DMS 273 (cell line): ENCODE results near the gene DDX54.

Source experiments
- DNase-seq: peaks from one replicate; lab custom pipeline; 2025; ENCODE audit not compliant: unreplicated experiment; lab: John Stamatoyannopoulos, UW

DDX54 gene

DNA sequence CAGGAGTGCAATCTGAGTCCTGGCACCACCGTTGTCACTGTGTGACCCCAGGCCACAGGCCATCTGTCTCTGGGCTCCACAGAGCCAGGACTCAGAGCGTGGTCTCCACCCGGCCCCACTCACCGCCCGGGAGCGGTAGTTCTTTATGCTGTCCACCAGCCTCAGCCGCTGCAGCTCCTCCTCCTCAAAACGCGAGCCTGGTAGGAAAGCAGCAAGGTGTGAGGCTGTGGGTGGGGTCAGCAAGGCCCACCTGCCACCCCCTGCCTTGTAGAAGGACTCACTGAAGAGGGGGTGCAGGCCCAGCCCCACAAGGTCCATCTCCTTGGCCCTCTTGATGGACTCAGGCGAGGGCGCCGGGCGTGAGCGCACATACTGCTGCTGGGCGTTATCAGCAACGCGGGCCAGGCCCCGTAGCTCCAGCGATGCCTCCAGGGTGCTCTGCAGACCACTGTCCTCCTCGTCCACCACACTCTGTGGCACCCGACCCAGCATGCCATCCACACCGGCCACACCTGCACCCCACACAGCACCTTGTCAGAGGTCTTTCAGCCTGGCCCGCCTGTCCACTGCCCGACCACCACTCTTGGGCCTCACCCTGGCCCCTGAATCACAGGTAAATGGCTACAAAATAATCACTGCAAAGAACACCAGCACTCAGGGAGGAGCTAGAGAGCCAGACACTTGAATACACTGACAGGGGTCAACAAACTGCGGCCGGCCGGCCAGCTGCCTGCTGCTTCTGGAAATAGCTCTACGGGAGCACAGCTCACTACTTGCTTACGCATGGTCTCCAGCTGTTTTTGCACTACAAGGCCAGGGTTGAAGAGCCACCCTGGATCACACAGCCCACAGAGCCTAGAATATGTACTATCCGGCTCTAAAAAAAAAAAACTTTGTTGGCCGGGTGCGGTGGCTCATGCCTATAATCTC, 19.5 kb downstream of the DDX54 start:
- DNase-seq = no peak

DNA sequence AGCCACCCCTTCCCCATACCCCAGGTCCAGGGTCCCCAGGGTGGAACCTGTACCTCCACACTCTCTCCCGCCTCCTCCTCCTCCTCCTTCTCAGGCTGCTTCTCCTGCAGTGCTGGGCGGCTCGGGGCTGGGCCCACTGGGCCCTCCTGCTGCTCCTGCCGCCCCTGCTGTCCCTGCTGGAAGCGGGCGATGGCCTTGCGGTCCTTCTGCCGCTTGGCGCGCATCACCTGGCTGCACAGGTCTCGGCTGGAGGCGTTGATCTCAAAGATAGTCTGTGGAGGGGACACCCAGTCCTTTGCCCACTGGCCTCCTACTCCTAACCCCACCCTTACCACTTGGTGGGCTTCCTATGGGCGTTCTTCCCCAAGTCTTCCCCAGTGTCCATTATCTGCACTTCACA, 21.3 kb downstream of the DDX54 start:
- DNase-seq = no peak

DNA sequence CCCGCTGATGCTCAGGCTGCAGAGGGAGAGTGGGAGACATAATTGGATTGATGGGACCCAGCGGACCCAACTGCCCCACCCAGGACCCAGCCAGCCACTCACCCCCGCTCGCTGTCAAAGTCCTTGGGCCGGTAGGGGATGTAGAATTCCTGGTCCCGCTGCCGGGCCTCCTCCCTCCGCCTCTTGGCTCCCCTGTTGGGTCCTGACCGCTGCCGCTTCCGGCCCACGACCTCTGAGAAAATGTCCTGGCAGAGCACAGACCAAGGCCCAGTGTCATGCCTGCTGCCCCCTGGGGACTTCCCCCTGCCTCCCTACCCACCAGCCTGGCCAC, 22.3 kb downstream of the DDX54 start:
- no peak for DNase-seq

DNA sequence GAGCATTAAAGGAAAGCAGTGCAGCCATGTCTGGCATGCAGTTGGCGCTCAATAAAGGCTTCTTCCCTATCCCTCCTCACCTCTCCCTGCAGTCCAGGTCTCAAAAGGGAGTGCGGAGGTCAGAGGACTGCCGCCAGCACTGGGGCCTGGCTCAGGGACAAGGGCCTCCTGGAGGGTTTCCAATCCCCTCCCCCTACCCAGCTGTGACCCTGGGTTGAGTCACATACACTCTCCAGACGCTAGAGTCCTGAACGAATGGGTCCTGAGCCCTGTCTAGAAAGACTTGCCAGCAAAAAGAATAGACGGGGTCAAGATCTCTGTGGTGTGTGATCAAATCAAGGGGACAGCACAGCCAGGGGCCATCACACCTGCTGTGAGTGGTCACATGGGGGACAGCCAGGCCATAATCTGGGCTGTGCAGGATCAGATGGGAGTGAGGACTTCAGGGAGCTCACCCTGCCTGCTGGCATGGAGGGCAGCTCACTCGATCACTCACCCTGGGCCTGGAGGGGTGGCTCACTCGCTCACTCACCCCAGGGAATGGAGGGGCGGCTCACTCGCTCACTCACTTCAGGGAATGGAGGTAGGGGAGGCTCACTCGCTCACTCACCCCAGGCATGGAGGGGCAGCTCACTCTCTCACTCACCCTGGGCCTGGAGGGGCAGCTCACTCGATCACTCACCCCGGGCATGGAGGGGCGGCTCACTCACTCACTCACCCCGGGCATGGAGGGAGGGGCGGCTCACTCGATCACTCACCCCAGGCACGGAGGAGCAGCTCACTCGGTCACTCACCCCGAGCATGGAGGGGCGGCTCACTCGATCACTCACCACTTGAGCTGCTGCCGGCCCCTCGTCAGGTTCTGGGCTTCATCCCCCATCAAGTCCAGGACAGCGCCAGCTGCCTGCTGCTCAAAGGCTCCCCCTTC, 22.9 kb downstream of the DDX54 start:
- peak; percentile 73 for DNase-seq

DNA sequence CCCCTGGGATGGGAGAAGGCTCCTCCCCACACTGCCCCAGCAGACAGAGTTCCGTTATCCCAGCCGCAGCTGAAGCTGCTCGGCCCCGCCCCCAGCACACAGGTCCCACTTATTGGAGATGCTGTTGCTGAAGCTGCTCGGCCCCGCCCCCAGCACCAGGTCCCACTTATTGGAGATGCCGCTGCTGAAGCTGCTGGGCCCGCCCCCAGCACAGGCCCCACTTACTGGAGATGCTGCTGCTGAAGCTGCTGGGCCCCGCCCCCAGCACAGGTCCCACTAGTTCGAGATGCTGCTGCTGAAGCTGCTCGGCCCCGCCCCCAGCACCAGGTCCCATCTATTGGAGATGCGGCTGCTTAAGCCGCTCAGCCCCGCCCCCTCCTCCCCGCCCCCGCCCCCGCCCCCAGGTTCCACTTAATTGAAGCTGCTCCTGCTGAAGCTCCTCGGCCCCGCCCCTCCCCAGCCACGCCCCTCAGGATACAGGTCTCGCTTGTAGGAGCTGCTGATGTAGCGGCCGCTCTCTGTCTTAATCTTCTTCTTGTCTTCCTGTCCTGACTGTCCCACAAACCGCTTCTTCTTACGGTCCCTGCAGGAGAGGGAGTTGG, 23.8 kb downstream of the DDX54 start:
- DNase-seq = peak; percentile 57

DNA sequence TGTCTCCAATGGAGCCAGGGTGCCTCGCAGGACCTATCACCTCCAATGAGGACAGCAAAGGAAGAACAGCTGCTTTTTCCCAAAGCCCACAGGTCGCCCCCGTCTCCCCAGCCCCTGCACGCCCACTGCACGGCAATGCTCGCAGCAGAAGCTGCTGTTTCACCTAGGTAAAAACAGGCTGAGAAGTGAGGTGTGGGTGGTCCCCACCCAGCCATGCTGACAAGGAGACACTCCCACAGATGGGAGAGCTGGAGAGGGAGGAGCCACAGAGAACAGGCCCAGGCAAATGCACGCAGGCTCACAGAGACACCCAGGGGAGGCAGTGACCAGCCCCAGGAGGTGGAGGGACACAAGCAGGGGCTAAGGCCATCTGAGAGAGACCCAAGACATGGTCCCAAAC, 25.3 kb downstream of the DDX54 start:
- no peak for DNase-seq

DNA sequence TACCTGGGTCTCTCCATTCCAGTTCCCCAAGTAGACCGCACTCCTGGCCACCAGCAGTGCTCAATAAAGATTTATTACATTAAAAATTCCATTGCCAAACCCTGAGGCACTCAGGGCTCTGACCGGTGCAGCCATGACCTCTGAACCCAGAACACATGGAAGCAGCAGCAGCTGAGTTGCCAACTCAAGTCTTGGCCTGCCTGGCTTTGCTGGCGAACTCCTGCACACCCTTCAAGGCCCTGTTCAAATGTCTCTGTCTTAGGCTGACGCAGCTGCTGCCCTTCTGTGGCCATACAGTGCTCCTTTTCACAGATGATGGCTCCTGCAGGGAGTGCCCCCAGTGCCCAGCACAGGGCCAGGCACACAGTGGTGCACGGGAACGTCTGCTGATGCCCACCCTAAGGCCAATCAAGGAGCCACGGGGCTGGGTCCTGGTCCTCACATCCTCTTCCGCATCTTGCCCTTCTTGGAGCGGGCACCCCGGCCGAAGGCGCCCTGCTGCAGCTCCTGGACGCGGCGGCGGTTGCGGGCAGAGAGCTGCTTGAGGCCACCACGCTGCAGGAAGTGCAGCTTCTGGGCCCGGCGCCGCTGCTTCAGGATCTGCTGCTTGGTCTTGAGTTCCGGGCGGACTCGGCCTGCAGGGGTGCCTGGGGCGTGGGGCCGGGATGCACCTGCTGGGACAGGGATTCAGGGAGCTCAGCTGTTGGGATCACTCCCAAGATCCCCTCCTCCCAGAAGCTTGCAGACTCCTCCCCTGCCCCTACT, 26.7 kb downstream of the DDX54 start:
- DNase-seq = no peak

DNA sequence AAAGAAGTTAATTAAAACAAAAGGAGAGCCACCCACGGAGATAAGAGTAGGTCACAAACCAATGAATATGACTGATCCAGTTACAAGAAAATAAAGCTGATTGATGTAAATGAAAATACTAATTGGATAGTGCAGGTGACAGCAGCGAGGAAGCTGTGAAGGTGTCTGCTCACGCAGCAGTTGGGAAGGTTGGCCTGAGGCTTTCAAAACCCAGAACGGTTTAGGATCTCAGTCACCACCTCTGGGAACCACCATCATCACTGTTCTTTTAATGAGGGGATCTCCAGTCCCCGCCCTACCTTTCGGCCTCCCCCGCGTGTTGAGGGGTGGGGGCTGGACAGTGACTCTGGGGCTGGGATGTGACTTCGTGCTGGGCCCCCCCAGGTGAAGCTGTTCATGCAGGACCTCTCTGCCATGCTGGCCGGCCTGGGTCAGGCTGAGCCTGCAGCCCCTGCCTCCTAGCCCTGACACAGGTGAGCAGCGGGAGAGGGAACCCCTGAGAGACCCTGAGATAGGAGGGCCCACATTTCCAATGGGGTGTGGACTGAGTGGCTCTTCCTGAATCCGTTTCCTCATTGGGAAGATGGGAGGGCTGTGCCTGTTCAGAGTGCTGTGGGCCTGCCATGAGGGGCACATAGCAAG, 27.9 kb downstream of the DDX54 start:
- no peak for DNase-seq

DNA sequence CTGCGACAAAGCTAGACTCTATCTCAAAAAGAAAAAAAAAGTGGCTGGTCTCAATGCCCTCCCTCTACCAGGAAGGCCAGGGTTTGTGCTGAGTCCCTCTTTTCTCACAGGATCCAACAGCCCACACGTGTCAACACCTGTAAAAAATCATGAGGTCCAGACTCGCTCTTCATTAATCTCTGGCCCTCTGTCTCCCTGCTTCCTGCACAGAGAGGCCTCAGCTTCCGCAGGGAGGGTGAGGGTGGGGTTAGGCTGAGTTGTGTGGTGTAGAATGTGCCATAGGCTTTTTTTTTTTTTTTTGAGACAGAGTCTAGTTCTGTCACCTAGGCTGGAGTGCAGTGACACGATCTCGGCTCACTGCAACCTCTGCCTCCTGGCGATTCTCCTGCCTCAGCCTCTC, 29.6 kb downstream of the DDX54 start:
- no peak for DNase-seq

DNA sequence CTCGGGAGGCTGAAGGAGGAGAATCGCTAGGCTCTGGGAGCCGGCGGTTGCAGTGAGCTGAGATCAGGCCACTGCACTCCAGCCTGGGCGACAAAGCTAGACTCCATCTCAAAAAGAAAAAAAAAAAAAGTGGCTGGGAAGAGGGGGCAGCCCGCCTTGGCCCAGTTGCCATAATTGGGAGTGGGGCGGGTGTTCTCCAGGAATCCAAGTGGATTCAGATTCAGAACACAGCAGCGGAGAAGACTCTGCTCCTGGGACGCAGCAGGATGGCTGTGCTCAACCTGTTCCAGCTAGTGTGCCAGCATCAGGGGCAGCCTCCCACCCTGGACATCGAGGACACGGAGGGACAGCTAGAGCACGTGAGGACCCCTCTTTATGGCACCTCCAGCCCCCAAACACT, 30.2 kb downstream of the DDX54 start:
- no peak for DNase-seq

DNA sequence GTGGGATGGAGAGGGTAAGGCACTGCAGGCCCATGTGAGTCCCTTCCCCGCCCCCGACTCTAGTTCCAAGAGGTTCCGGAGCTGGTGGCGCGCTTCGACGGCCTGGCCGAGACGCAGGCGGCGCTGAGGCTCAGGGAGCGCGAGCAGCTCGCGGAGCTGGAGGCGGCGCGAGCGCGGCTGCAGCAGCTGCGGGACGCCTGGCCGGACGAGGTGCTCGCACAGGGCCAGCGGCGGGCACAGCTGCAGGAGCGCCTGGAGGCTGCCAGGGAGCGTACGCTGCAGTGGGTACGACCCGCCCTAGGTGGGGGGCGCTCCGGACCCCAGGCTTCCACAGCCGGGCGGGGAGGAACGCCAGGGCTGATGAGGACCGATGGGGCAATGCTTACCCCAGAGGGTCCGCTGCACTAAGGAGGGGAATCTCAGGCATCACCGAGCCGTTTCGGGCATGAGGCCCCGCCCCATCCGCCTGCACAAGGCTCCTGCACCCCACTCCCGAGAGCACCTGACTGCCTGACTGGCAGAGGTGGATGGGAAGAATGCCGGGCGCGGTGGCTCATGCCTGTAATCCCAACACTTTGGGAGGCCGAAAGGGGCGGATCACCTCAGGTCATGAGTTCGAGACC, 30.8 kb downstream of the DDX54 start:
- DNase-seq = peak; percentile 66

DNA sequence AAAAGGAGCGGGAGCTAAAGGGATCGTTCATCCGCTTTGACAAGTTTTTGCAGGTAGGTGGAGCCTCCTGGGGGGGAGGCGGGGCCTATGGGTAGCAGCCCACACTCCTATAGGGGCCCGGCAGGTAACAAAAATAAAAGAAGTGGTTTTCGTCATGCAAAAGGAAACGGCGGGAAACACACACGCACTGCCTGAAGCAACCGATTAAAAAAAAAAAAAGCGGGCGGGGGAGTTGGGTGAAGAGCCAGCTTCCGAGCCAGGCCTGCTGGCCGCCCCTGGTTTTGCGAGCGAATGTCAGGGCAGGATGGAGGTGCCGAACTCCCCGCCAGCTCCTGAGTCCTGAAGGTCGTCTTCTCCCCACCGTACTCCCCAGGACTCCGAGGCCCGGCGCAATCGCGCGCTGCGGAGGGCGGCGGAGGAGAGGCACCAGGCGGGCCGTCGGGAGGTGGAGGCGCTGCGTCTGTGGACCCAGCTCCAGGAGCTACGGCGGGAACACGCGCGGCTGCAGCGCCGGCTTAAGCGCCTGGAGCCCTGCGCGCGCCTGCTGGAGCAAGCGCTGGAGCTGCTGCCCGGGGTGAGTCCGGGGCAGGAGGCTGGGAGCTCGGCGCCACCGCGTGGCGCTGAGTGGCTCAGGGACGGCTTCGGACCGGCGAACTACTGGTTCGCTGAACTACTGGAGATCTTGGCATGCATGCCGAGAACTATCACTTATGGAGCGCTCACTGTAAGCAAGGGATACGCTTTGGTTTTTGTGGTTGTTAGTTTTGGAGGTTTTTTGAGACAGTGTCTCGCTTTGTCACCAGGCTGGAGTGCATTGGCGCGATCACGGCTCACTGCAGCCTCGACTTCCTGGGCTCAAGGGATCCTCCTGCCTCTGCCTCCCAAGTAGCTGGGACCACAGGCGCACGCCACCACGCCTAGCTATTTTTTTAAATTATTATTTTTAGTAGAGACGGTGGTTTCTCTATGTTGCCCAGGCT, 32.2 kb downstream of the DDX54 start:
- peak; percentile 87 for DNase-seq

DNA sequence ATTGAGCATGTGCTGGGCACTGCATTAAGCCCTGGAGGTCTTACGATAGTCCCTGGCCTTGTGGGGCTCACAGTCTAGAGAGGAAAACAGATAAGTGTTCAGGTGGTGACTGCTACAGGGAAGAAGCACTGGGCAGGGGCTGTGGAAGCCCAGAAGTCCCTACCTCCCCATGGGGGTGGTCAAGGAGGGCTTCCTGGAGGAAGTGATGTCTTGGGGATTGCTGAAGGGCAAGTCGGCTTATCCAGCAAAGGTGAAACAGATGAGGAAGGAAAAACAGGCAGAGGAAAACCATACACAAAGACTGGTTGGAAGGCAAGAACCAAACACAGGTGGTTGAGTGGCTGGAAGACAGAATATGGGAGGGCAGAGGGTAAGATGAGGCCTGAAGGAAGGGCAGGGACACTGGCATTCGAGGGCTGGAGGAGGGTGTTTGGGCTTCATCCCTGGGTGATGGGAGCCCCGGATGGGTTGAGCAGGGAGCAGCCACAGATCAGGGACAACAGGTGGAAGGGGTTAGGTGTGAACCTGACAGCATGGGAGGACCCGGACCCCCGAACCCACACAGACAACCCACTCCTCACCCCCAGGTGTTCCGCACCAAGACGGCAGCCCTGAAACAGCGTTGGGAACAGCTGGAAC, 33.0 kb downstream of the DDX54 start:
- DNase-seq = no peak

DNA sequence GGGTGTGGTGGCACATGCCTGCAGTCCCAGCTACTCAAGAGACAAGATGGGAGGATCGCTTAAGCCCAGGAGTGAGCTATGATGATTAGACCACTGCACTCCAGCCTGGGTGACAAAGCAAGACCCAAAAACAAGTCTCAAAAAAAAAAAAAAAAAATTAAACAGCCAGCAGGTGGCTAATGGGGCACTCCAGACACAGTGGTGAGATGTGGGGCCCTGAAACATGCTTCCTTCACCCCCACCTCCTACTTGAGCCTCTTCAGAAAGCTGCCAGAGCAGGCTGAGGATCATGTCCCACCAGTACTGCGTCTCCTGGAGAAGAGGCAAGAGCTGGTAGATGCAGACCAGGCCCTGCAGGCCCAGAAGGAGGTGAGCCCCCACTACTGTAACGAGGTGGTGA, 33.6 kb downstream of the DDX54 start:
- DNase-seq = no peak

DNA sequence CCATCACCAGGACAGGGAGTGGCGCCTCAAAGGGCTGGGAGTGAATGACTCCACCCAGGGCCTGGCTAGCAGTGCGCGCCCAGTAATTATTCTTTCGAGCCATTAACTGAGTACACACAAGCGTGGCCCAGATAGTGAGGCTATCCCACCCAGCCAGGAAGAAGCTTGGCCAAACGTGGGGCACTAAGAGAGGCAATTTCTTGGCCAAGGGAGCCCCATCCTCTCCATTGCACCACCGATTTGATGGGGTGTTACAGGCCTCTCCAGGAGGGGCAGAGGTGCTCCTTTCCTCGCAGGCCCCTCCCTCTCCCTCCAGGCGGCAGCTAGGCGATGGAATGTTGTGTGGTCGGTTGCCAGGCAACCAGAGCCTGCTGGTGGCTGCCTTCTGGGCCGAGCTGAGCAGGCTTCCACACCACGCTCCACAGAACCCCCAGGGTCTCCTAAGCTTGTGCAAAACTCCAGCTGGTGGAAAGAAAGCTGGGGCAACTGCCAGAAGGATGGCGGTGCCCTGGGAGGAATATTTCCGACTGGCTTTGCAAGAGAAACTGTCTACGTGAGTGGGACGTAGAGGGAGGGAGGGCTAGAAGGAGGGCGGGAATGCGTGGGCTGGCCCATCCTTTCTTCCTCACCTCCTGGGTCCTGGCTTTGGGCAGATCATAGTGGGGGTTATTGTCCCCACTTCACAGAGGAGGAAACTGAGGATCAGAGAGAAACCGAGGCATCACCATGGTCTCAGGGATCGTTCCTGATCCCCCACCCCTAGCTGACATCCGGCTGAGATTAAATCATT, 35.7 kb downstream of the DDX54 start, which contains the start of gene CFAP73:
Gene CFAP73, plus strand, starts transcription at position 364 of the 790 bp plus-strand sequence. Its CDS starts 134 bp downstream, at position 498.
- peak; percentile 95 for DNase-seq

DNA sequence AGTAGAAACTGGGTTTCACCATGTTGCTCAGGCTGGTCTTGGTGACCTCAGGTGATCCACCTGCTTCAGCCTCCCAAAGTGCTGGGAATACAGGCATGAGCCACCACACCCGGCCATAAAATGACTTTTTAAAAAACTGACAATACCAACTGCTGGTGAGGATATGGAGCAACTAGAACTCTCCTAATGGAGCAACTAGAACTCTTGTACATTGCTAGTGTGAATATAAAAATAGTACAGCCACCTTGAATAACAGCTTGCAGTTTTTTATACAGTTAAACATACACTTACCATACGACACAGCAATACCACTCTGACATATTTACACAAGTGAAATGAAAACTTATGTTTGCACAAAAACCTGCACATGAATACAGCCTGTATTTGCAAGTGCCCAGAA, 38.3 kb downstream of the DDX54 start:
- DNase-seq = no peak
